Measurements from ENCODE around the gene MMAB.

The MMAB gene

GRCh38 chr12:109535863-109536250 lies 37.4 kb downstream of the MMAB start:
- no peak for DNase-seq (ENCODE audit: low read depth)
- H3K4me3 ChIP-seq (ENCODE audit: control insufficient read depth, low read depth, low read length), result no peak overlapping the region
- TF ChIP-seq, protein P1, sequence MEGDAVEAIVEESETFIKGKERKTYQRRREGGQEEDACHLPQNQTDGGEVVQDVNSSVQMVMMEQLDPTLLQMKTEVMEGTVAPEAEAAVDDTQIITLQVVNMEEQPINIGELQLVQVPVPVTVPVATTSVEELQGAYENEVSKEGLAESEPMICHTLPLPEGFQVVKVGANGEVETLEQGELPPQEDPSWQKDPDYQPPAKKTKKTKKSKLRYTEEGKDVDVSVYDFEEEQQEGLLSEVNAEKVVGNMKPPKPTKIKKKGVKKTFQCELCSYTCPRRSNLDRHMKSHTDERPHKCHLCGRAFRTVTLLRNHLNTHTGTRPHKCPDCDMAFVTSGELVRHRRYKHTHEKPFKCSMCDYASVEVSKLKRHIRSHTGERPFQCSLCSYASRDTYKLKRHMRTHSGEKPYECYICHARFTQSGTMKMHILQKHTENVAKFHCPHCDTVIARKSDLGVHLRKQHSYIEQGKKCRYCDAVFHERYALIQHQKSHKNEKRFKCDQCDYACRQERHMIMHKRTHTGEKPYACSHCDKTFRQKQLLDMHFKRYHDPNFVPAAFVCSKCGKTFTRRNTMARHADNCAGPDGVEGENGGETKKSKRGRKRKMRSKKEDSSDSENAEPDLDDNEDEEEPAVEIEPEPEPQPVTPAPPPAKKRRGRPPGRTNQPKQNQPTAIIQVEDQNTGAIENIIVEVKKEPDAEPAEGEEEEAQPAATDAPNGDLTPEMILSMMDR (IDR thresholded peaks at IDR 0.05; ENCODE audit: control insufficient read depth, insufficient read depth, low read depth, low read length, missing control alignments), result no peak

GRCh38 chr12:109535231-109535862 lies 38.0 kb downstream of the MMAB start:
- TF ChIP-seq, protein P1 (IDR thresholded peaks at IDR 0.05; ENCODE audit: control insufficient read depth, insufficient read depth, low read depth, low read length, missing control alignments), result no peak
- DNase-seq (ENCODE audit: low read depth), result no peak
- H3K4me3 ChIP-seq (ENCODE audit: control insufficient read depth, low read depth, low read length), result no peak overlapping the region

GRCh38 chr12:109534456-109534855 lies 38.8 kb downstream of the MMAB start:
- TF ChIP-seq, protein P1 (IDR thresholded peaks at IDR 0.05; ENCODE audit: control insufficient read depth, insufficient read depth, low read depth, low read length, missing control alignments), result no peak
- no peak overlapping the region for H3K4me3 ChIP-seq (ENCODE audit: control insufficient read depth, low read depth, low read length)

GRCh38 chr12:109533487-109533740 lies 39.9 kb downstream of the MMAB start:
- no peak overlapping the region for H3K4me3 ChIP-seq (ENCODE audit: control insufficient read depth, low read depth, low read length)
- TF ChIP-seq, protein P1 (IDR thresholded peaks at IDR 0.05; ENCODE audit: control insufficient read depth, insufficient read depth, low read depth, low read length, missing control alignments), result no peak
- DNase-seq (ENCODE audit: low read depth), result no peak

More at GRCh38 chr12:109534456-109534855, 38.8 kb downstream of the MMAB start:
- DNase-seq (ENCODE audit: low read depth), result no peak

DNA sequence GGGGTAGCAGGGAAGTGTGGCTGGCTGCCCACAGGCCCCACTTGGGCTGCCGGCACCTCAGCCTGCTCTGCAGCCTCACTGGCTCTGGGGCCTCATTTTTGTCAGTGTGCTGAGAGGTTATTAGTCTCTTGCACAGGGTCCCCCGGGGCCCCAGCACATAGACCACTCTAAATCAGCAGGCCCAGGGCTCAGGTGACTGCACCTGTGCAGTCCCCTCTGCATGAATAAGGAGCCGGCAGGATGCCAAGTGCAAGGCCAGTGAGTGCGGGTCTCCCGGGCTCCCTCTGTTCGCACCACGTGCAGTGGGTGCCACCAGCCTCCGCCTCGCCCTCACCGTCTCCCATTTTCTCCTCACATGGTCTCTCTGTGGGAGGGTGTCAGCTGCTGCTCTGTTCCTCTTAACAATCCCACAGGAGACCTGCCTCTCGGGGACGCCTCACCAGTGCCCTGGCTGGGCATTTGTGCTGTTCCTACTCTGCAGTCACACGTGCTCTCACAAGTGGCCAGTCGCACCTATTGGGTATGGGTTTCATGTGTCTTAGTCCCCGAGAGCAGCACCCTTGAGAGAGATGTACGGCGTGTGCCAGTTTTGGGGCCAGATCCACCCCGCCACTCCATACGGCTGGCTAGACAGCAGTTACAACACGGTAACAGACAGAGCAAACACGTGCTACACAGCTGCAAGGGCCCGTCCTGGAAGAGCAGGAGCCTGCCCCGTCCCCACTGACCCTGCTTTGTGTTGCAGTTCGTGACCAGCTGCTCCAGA lies 40.4 kb downstream of the MMAB start:
- TF ChIP-seq, protein P1 (IDR thresholded peaks at IDR 0.05; ENCODE audit: control insufficient read depth, insufficient read depth, low read depth, low read length, missing control alignments), result no peak
- H3K4me3 ChIP-seq (ENCODE audit: control insufficient read depth, low read depth, low read length), result no peak overlapping the region
- DNase-seq (ENCODE audit: low read depth), result no peak

DNA sequence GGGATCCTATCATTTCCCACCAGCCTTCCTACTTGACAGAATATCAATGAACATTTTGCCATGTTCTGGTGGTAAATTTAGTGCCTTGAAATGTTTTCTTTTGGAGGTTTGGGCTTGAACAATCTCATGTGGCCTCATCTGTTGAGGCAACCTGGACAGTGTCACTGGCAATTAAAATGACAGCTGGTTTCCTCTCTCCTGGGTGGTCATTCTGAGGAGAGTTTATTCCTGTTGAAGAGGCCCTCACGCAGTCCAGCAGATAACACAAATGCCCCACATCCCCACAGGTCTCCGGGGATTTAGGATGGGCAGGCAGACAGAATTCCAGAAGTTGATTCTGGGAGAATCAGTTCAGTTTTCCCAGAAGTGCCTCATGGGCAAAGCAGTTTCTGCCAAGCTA lies 41.9 kb downstream of the MMAB start:
- no peak for DNase-seq (ENCODE audit: low read depth)
- no peak overlapping the region for H3K4me3 ChIP-seq (ENCODE audit: control insufficient read depth, low read depth, low read length)
- TF ChIP-seq, protein P1 (IDR thresholded peaks at IDR 0.05; ENCODE audit: control insufficient read depth, insufficient read depth, low read depth, low read length, missing control alignments), result no peak
